Mucosa of descending colon (tissue), 3 donors: Measurements from ENCODE around the gene AKT3. TPM values are rescaled to one million over a fixed set of nuclear protein-coding genes. Genes with fewer than 3 reads are reported as not detected.
A peak's percentile ranks its signal among the peaks of the same experiment; 100 is the strongest.

Source experiments
- ATAC-seq: fragments of 200-7000 bp; cut with Tn5 transposase; one replicate; pipeline ENCODE4 v1.9.1; 2020; ENCODE audit warnings: mild to moderate bottlenecking, moderate library complexity
- DNase-seq, 3 donors: peaks; one replicate each; pipeline ENCODE4 v3.0.0-alpha.2; 2020
- H3K36me3 ChIP-seq: fragments of 200-600 bp; one replicate; pipeline ENCODE4 v1.8.0; 2021; ENCODE audit warnings: low read depth, mild to moderate bottlenecking
- H3K4me1 ChIP-seq: fragments of 200-600 bp; one replicate; pipeline ENCODE4 v1.8.0; 2021; ENCODE audit warnings: low read depth, mild to moderate bottlenecking
- H3K4me3 ChIP-seq: fragments of 200-600 bp; one replicate; pipeline ENCODE4 v1.8.0; 2021; ENCODE audit warnings: mild to moderate bottlenecking
- H3K9me3 ChIP-seq: fragments of 200-600 bp; one replicate; pipeline ENCODE4 v1.8.0; 2021; ENCODE audit warnings: mild to moderate bottlenecking
- intact Hi-C, 2 donors: fragments of 100-400 bp; cut with DNase I in 1 of 2; cut with micrococcal nuclease in 1 of 2; formaldehyde crosslinking; loops; one replicate each; pipeline versions ENCODE4 v1.11.0 to v1.11.1; 2022; cut with DNase I, micrococcal nuclease
- total RNA-seq, 3 donors: library from RNA; stranded (reverse); fragmentation: NEBNext Ultra II Directional in 2 of 3; extraction: Animal tissue kit (Norgen Biotek cat#: 25700) in 2 of 3; gene quantifications; one replicate each; pipeline versions ENCODE4 v1.2.1 to v1.2.4, GENCODE V29; 2021 to 2023
- TF ChIP-seq, protein P1 (sequence below): fragments of 200-600 bp; IDR thresholded peaks from one replicate; pipeline ENCODE4 v1.8.0; 2022; ENCODE audit warnings: antibody characterized with exemption, mild to moderate bottlenecking
- donor health status: DM: no; HTN: no; CAD: no; lungs with moderate emphysema.
- donor health status: DM: no; HTN: no; CAD: no.
- donor health status: DM: no; HTN: yes; CAD: no.

The AKT3 gene
- total RNA-seq, 3 donors from 2014 or later, result 8.2 to 119 (median 12.6) TPM

DNA sequence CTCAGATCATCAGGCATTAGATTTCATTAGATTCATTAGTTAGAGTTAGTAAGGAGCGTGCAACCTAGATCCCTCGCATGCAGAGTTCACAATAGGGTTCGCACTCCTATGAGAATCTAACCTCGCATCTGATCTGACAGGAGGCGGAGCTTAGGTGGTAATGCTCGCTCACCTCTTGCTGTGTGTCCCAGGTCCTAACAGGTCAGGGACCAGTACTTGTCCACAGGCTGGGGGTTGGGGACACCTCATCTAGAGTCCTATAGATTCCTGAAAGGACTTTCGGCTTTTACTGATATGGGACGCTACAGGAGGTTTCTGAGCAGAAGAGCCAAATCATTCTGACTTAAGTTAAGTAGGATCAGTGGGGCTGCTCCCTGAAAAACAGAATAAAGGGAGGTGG, 91.4 kb downstream of the AKT3 start:
- no peaks in the 10 kb centered on the region for H3K9me3 ChIP-seq
- TF ChIP-seq, protein P1, sequence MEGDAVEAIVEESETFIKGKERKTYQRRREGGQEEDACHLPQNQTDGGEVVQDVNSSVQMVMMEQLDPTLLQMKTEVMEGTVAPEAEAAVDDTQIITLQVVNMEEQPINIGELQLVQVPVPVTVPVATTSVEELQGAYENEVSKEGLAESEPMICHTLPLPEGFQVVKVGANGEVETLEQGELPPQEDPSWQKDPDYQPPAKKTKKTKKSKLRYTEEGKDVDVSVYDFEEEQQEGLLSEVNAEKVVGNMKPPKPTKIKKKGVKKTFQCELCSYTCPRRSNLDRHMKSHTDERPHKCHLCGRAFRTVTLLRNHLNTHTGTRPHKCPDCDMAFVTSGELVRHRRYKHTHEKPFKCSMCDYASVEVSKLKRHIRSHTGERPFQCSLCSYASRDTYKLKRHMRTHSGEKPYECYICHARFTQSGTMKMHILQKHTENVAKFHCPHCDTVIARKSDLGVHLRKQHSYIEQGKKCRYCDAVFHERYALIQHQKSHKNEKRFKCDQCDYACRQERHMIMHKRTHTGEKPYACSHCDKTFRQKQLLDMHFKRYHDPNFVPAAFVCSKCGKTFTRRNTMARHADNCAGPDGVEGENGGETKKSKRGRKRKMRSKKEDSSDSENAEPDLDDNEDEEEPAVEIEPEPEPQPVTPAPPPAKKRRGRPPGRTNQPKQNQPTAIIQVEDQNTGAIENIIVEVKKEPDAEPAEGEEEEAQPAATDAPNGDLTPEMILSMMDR, result no peak
- H3K4me1 ChIP-seq, result no peaks in the 10 kb centered on the region
- no peak overlapping the region for H3K4me3 ChIP-seq
- intact Hi-C loops, result no loop called here
- H3K36me3 ChIP-seq, result no peaks in the 10 kb centered on the region
- ATAC-seq, result no peak
- DNase-seq, result no peak

DNA sequence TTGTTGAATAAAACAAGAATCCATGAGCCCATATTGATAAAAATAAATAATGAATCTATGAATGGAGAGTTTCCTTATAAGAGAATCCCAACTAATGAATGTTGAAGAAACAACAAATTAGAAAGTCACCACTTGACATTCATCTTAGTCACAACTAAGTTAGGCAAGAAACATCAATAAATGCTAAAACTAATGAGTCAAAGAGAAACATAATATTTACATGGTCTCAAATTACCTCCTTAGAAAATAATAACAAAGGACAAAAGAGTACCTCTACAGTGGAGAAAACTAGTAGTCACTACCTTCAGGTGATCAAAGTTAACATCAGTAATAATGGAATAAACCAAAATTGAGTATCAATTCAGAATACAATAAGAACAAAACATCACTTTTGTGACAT, 93.5 kb downstream of the AKT3 start:
- ATAC-seq, result no peak
- Histone ChIP-seq H3K4me3 (no peak overlapping the region), H3K9me3 (no peaks in the 10 kb centered on the region), H3K36me3 (no peaks in the 10 kb centered on the region), H3K4me1 (no peaks in the 10 kb centered on the region)
- intact Hi-C loops, result no loop called here
- TF ChIP-seq, protein P1, result no peak
- no peak for DNase-seq

DNA sequence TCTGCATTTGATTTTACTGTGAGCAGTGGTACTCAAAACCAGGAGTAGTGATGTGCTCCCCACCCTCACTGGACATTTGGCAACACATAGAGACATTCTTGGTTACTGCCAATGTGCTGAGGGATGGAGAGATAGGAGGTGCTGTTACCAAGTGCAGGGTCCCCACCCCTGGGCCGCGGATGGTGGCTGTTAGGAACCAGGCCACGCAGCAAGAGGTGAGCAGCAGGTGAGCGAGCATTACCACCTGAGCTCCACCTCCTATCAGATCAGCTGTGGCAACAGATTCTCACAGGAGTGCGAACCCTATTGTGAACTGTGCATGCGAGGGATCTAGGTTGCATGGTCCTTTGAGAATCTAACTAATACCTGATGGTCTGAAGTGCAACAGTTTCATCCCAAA, 95.7 kb downstream of the AKT3 start:
- H3K4me3 ChIP-seq, result no peak overlapping the region
- H3K36me3 ChIP-seq, result no peaks in the 10 kb centered on the region
- TF ChIP-seq, protein P1, result no peak
- DNase-seq, result no peak
- H3K9me3 ChIP-seq, result no peaks in the 10 kb centered on the region
- intact Hi-C loops, result no loop called here
- no peak for ATAC-seq
- H3K4me1 ChIP-seq, result no peaks in the 10 kb centered on the region

DNA sequence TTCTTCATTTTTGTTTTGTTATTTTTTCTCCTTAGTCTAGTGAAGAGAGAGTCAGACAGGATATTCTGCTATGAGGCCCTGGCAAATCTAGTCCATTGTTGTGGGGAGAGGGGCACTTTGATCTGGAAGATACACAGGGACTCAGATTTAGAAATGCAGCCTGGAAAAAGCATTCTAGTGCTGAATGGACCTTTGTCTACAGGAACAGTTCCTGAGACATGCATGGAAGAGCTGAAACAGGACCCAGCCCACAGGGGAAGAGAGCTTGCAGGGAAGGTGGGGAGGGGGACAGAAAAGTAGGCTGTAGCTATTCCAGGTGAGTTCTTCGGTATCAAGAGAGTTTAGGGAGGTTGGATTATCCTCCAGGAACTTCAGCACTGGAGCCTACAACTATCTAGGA, 98.5 kb downstream of the AKT3 start:
- intact Hi-C loops, result no loop called here
- no peak for ATAC-seq

DNA sequence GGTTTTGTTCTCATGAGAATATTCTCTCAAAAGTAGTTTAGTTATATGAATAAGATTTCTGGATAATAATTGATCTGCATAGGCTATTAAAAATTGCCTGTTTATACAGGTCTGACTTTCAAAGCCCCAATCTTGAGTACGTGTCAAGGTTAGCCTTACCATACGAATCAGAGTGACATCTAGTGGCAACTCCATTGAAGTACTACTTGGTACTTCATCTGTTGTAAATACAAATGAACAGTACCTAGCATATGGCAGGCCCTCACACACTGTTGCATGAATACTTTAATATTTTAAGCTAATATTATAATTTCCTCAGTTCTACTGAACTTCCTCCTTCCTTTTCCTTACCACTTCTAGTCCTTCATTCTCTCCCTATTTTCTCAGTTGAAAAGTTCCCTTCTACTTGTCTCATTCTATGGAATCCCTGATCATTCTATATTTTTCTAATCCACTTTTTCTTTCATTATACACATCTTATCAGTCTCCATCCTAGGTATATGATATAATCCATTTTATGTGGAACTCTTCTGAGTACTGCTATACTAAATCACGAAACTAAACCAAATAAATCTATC, 101.2 kb downstream of the AKT3 start:
- Histone ChIP-seq H3K36me3 (no peaks in the 10 kb centered on the region), H3K4me1 (no peaks in the 10 kb centered on the region), H3K4me3 (no peak overlapping the region), H3K9me3 (no peaks in the 10 kb centered on the region)
- DNase-seq, result peak in 1 of 3 donors; percentile 46
- peak; percentile 88 for ATAC-seq
- TF ChIP-seq, protein P1, result peak; percentile 23
- intact Hi-C loops, result loop anchor here in 1 of 2 donors (10.0 kb wide), 1 partner anchor 404 kb away; no protein-coding TSS in a partner anchor

More for the DNA sequence above, 98.5 kb downstream of the AKT3 start:
- H3K9me3 ChIP-seq, result no peaks in the 10 kb centered on the region
- no peak overlapping the region for H3K4me3 ChIP-seq
- TF ChIP-seq, protein P1, result no peak
- no peak for DNase-seq
- no peaks in the 10 kb centered on the region for H3K4me1 ChIP-seq
- no peaks in the 10 kb centered on the region for H3K36me3 ChIP-seq
